Kidney tubule cell (primary cell): ENCODE results near the gene IKZF2.
A peak's percentile ranks its signal among the peaks of the same experiment; 100 is the strongest.

ENCODE experiments used
- DNase-seq: peaks from one replicate; pipeline ENCODE4 v3.0.0-alpha.2; 2018; ENCODE audit warnings: low spot score

The IKZF2 gene

GRCh38 chr2:212958133-212958532, 193.3 kb downstream of the IKZF2 start:
- no peak for DNase-seq

- no peak for DNase-seq
Observed at GRCh38 chr2:212957624-212958023, 193.8 kb downstream of the IKZF2 start.

- peak; percentile 22 for DNase-seq
Observed at GRCh38 chr2:212956665-212957607, 194.5 kb downstream of the IKZF2 start.

DNA sequence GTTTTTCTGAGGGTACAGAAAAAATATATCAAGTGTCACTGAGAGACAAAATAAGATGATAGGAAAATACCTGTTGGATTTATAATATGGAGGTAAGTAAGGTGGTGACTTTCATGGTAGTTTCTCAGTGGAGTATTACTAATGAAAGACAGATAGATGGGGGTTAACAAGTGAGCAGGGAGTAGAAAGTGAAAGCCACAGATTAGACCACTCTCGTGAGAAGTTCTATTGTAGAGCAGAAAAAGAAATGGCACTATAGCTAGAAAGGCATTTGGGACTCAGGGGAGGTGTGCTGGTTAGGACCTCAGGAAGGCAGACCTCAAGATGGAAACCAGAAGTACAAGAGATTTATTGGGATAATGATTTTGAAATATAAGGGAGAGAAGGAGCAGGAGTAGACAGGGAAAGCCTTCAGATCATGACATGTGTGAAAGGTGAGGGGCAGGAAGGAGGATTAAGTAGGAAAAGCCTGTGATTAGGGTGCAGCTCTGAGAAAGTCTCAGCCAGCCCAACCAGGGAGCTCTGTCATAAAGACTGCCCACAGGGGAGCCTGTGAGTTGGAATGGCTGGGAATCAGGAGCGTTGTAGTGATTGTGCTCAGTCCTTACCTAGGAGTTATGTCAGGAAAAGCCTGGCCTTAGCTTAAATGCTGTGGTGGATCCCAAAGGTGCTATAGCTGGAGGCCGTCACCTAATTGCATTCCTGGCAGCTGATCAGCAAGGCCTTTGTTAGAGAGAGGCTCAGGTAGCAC, 198.1 kb downstream of the IKZF2 start:
- no peak for DNase-seq

DNA sequence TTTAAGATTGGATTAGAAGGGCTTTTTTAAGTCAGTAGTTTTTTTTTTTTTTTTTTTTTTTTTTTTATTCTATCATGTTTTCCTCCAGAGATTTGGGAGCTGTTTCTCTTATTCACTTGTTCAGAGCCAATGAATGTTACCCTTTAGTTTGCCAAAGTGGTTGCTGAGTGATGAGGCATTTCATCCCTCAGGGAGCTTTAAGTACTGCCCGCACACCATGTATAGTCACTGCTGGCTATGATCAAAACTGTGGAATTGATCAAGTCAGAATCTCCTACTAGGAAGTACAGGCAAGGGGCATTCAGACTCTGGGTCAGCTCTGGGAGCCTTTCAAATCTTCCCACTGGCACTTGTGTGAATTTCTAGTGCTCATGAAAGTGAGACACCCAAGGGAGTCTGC, 201.6 kb downstream of the IKZF2 start:
- DNase-seq: no peak
